ENCODE data around the gene RAB43.
"Not testable (repeated sequence)": the region's sequence is repeated elsewhere in the genome, so short reads cannot be mapped to it uniquely, and the experiment has no call there.

GRCh38 chr3:129087904-129088303 lies 33.7 kb downstream of the RAB43 start:
- TF ChIP-seq, protein P1, sequence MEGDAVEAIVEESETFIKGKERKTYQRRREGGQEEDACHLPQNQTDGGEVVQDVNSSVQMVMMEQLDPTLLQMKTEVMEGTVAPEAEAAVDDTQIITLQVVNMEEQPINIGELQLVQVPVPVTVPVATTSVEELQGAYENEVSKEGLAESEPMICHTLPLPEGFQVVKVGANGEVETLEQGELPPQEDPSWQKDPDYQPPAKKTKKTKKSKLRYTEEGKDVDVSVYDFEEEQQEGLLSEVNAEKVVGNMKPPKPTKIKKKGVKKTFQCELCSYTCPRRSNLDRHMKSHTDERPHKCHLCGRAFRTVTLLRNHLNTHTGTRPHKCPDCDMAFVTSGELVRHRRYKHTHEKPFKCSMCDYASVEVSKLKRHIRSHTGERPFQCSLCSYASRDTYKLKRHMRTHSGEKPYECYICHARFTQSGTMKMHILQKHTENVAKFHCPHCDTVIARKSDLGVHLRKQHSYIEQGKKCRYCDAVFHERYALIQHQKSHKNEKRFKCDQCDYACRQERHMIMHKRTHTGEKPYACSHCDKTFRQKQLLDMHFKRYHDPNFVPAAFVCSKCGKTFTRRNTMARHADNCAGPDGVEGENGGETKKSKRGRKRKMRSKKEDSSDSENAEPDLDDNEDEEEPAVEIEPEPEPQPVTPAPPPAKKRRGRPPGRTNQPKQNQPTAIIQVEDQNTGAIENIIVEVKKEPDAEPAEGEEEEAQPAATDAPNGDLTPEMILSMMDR (IDR thresholded peaks at IDR 0.05; ENCODE audit: low read length) = not testable (repeated sequence)
- not testable (repeated sequence) for TF ChIP-seq EZH2 (IDR thresholded peaks at IDR 0.05; ENCODE audit: borderline replicate concordance, low read length)

Data from OCI-LY1 (cell line).